Stimulated activated CD4-positive, alpha-beta T cell treated with anti-CD3 and anti-CD28 coated beads, Interleukin-4, amount 100 ng/mL, for 48 hours (primary cell): ENCODE results near the gene IL17A.

ENCODE experiments used
- DNase-seq, 2 donors: peaks; one replicate each; pipeline ENCODE4 v3.0.0-alpha.2; 2020; ENCODE audit warnings: low read depth in 2 of 2

IL17A gene

DNA sequence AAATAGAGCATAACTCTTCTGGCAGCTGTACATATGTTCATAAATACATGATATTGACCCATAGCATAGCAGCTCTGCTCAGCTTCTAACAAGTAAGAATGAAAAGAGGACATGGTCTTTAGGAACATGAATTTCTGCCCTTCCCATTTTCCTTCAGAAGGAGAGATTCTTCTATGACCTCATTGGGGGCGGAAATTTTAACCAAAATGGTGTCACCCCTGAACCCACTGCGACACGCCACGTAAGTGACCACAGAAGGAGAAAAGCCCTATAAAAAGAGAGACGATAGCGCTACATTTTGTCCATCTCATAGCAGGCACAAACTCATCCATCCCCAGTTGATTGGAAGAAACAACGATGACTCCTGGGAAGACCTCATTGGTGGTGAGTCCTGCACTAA is at the start of gene IL17A:
Gene IL17A (plus strand): TSS at position 301 of the 400 bp plus-strand sequence. CDS start 57 bp downstream, at position 358.
- DNase-seq, result no peak

DNA sequence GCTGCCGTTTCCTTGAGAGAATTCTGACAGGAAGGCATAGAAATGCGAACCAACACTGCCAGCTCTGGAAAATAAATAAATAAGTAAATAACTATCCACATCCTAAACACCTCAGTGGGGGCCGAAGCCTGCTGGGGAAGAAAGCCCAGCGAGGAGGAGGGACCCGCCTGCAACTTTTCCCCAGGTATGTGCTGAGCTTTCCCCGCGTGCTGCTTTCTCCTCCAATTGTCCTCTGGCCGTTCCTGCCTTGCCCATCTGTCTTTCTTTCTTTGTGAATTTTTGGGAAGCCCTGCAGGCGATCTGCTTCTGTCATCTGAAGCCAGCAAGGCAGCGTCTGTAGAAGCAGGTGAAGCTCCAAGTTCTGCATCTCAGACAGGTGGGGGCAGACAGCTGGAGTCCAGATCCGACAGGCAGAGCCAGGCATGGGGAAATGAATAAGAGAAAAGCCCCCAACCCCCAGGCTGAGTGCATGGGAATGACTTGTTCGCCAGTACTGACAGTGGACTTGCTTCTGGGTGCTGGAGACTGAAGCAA is 49.2 kb upstream of the IL17A start:
- DNase-seq, result no peak

DNA sequence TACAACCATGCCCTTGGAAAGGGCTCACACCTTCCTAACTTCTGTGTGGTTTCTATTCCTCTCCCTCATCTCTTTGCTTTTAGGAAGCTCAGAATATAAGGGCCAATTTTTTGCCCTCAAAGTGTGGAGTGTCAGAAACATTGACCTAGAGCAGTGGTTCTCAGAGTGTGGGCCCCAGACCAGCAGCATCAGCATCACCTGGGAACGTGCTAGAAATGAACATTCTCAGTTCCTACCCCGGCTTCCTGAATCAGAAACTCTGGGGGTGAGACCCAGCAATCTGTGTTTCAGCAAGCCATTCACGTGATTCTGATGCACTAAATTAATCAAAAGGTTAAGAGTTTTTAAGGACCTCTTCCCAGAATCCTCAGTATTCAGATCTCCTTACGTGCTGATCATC is 47.9 kb upstream of the IL17A start:
- no peak for DNase-seq

DNA sequence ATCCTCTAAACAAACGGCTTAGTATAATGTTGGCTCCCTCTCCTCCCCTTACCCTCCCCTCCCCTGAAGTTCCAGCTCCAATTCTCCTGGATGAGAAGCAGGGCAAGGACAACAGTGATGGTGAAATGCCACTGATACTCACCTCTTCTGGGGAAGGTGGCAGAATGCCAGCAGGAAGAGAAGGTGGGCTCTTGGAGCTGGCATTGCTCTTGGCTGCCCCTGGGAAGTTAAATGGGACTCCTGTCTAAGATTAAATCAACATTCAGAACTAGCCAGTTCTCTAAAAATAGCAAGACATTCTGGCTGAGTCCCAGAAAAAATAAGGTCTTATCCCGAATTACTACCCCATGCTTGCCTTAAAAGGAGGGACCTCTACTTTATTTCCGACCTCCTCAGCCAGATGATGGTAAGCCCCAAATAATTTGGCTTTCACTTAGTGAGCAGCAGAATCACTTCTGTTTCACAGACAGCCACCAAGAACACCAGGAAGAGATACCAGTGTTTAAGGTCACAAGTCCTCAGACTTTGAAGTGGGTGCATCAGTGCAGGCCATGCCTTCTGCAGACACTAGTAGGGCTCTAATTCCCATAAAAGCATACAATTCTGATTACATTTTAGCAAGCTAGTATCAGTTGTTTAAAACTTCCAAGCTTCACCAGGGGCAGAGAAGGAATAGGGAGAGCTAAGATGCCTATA is 46.0 kb upstream of the IL17A start:
- DNase-seq, result no peak

DNA sequence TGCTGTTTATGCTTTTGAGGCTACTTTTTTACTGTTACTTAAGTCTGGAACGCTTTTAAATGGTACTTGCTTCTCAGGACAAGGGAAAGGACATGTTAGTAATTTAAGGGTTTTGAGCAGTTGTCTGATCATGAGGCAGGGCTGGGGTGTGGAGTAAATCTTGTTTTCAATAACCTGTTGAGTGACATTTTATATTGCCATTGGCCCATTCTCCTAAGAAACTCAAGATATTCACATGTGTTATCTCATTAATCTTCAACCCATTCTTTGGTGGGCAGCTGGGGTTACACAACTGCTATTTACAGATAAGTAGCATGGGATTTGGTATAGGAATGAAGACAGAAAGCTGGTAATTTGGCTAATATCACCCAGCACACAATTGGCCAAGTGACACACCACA is 44.6 kb upstream of the IL17A start:
- no peak for DNase-seq

DNA sequence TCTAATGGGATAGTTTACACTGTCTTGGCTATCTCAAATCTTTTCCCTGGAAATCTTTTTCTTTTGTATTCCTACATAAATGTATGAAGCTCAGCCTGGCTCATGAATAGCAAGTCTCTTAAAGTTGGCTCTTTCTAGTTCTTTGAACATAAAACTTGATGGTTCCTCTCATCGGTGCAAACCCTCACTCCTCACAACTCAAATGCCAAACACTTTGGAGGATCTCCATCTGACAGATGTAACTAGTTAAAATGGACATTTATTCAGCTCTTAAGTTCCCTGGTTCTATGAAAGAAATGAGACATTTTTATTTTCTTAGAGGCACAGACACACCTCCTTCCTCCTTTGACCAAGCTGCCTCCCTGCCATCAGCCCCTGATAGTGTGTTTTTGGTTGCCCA is 43.6 kb upstream of the IL17A start:
- DNase-seq, result no peak

DNA sequence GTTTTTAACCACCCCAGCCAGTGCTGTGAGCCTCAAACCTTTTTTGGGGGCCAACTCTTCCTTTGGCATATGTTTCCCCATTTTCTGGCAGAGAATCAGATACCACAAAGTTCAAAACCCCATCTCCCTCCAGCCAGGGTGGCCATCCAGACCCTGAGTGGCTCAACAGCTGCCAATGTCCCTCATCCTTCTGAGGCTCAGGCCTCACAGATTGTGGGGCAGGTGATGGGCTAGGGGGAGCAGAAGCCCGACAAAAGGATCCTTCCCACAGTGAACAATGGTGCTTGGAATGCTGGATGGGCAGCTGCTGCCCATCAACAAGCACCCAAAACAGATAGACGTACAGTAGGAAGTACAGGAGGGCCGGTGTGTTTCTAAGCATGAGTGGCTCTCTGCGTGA is 42.6 kb upstream of the IL17A start:
- DNase-seq, result no peak

DNA sequence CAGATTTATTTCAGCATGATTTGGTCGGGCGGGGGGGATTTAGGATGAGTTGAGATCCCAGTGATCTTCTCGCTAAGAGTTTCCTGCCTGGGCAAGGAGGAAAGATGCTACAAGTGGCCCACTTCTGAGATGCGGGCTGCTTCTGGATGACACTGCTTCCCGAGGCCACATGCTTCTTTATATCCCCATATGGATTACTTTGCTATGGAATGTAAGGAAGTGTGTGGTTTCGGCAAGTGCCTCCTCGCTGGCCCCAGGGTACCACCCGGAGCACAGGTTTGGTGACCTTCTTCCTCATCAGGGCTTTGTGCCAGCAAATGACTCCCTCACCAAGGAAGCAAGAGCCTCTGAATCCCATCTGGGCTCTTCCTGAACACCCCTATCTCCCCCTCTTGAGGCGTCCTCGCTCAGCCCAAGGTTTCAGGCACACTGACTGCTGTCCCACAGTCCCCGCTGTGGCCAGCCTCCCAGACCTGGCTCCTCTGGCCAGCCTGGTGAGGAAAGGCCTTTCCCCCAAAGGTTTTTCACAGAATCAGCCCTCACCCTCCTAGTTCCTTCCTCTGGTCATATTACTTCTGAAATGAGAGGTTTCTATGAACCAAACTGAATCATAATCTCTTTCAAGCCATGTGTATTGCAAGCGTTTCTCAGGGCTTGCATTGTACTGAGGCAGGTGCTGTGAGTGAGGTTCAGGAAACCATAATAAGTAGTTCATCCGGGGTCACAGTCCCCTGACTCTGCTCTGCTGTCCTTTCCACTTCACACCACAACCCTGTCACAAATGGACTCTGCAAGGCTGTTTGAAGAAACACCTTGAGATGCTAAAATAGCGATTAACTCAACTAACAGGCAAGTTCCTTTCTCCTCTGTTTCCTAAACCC is 41.7 kb upstream of the IL17A start:
- DNase-seq, result no peak

DNA sequence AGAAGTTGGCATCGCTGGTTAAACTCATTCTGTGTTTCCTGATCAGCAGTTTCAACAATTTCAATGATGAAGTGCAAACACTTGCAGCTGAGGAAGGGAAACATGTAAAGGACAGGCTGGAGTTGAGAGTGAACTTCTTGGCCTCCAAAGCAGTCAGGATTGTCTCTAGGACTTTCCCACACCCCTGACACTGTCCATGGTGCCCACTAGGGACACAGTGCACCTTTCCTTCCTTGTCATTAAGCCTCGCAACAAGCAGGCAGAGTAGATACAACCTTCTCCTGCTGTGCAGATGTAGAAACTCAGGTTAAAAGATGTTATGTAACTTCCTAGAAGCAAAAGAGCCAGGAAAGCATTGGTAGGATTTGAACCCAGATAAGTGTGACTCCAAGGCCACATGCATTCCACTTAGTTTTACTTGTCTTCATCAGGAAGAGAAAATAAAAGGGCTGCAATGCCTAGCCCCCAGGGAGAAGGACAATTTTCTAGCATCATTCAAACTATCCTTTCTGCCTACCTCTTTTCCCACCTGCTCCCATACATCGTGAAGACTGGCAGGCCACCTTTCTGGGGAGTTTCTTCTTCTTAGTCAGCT is 39.2 kb upstream of the IL17A start:
- no peak for DNase-seq

DNA sequence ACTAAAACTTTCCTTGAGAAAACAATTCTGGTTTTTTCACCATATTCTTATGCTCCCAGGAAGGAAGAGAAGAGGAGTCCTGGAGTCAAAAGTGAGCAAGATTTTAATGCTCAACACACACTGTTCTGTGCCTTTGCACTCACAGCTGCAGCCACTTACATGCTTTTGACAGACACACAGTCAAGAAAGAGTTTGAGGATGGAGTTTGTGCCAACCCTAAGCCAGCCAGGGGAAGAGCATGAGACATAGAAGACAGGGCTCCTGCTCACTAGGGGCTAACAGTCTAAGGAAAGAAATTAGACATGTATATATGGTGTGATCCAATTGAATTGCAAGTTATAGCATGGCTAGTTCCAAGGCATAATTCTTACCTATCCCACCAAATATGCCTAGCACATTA is 37.1 kb upstream of the IL17A start:
- DNase-seq, result no peak

DNA sequence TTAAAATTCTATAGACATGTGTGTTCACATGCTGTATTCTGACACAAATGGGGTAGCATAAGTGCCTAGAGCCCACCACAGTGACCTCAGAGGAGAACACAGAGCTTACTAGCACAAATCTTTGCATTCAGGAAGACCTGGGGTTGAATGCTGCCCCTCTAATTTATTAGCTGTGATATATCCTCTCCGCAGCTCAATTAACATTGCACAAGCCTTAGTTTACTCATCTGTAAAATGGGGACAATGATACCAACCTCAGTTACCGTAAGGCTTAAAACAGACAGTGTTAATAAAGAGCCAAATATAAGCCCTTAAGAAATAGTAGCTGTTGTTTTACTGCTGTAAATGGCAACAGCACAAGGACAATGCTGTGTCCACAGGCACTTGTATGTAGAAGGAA is 36.2 kb upstream of the IL17A start:
- DNase-seq, result no peak

DNA sequence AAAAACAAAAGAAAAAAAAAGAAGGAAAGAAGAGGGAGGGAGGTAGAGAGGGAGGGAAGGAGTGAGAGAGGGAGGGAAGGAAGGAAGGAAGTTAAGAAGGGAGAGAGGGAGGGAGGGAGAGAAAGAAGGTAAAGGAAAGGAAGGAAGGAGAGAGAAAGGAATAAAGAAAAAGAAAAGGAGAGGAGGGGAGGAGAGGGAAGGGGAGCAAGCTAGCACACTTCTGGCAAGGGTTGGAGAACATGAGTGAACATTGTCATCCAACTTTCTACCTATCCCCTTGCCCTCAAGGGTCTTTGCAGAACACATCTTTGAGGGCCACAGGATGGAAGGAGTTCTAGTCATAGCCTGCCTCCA is 34.1 kb upstream of the IL17A start:
- DNase-seq, result no peak

DNA sequence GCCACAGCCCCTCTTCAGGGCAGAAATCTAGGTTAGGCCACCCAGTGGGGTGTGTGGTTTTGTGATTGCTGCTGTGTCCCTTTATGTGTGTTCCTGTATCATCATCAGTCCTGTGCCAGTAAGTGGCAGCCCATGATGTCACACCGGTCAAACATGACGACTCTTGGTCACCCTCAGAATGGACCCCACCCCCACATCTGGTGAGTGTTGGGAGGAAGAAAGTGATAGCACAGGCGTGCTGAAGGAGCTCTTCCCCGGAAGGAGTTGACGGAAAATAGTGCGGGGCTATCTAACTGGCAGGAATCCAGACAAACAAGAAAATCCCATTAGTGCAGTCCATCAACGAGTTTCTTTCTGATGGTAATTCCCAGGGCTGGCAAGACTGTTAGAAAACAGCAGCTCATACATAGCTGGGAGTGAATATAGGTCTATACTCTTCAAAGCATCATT is 33.4 kb upstream of the IL17A start:
- DNase-seq, result no peak

DNA sequence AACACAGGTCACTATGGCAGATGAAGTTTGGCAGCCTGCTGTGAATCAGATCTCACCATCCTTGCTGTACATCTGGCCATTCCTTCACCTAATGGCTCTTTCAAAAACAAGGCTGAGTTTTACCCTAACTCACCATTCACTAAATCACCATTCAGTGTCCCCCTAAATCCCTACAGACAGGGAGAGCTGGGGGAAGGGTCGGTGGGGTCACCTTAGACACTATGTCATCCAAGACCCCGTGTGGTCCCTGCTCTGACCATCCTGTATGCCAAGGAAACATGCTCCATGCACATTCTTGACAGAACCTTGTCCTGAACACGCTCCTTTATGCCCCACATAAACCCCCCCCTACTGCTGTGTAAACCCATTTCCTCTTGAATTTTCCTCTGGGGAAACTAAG is 31.8 kb upstream of the IL17A start:
- DNase-seq, result no peak

DNA sequence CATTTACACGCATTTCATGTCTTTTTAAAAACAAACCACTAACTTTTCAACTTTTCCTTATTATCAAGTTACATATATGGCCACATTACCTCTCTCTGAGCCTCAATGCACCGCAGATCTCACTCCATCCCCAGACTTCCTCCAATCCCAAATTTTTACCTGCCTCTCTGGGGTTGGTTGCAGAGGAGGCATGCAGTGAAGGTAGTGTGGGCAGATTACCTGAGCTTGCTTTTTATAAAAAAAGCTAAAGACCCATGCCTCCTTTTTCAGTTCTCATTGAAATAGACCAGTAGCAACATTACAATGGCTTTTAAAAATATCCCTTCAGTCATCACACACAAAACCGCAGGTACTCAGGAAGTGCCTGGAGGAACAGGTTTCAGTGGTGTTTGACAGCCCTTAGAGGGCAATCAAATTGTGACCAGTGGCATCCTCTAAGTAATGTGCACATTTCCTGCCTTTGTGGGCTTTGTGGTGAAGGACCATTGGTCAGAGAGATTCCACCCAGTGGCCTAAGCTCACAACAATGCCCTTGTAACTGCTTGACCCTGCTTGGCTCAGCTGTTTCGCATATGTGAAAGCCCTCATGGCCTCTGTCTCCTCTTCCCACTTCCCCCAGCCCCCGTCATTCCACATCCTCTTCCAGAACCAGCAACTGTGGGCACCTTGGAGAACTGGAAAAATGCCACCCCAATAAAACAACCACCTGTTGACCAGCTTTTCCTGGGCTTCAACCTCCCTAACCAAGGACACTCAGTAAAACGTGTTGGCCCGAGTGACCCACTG is 30.2 kb upstream of the IL17A start:
- DNase-seq, result no peak

DNA sequence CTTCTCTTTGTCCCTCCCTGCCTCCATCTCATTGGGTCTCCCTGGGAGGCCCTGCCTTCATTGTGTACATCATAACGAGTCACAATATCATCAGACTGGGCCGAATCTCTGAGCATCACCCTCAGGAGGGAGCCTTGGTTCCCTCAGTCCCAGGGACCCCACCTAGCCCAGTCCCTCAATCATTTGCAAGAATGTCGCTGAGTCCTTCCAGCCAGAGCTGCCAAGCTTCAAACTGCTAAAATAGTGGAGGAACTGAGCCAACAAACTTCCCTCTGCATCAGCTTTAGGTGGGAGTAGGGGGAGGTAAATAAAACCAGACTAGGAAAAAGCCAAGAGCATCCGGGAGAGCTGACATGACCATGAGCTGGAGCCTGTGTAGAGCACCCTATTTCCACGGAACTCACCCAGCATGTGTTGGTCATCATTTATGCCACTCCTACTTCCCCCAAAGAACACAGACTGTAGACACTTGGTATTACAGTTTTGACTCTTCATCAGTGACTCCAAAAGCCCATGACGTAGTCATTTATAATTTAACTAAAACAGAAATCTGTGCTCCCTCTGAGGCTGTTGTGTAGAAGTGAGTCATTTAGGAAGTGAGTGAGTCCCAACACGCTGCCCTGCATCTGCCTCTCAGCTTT is 28.8 kb upstream of the IL17A start:
- peak; percentile 40 to 42 for DNase-seq

DNA sequence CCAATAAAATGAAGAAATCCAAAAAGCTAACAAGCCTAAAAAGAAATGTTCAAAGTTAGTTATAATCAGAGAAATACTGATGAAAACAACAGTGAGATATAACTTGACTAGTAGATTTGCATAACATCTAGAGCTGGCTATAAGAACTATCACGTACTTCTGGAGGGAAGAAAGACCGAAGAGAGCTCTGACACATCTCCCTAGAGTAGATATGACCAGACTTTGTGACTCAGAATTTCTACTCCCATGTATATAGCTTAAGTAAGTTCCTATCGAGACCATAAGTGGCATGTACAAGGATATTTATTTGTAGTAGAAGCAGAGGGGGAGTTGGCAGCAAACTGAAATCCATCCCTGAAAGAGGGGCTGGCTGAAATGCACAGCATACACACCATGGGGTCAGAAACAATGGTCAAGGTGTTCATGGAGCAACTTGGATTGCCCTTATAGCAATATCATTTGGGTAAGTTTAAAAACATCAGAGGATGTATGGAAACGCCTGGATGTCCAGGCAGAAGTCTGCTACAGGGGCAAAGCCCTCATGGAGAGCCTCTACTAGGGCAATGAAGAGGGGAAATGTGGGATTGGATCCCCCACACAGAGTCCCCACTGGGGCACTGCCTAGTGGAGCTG is 25.6 kb upstream of the IL17A start:
- DNase-seq, result no peak

DNA sequence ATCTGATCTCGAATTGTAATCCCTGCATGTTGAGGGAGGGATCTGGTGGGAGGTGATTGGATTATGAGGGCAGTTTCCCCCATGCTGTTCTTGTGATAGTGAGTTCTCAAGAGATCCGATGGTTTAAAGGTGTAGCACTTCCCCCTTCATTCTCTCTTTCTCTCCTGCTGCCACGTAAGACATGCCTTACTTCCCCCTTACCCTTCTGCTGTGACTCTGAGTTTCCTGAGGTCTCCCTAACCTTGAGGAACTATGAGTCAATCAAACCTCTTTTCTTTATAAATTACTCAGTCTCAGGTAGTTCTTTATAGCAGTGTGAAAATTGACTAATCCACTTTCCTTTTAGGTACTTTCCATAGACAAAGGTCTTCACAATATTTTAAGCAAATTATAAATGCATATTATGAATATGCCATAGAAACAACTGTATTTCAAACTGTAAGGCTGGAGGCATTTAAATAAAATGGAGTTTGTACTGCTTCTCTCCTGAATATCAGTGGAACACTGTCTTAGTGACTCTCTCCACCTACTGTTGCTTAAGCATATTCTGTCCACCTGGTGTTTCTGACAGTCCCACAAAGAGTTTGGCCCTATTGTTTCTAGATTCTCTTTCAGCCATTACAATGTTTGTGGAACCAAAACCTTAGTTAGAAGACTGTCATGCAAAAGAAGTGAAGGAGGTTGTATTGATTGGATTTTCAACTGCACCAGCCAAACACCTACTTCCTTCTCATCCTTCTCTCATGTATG is 24.3 kb upstream of the IL17A start:
- DNase-seq, result no peak

DNA sequence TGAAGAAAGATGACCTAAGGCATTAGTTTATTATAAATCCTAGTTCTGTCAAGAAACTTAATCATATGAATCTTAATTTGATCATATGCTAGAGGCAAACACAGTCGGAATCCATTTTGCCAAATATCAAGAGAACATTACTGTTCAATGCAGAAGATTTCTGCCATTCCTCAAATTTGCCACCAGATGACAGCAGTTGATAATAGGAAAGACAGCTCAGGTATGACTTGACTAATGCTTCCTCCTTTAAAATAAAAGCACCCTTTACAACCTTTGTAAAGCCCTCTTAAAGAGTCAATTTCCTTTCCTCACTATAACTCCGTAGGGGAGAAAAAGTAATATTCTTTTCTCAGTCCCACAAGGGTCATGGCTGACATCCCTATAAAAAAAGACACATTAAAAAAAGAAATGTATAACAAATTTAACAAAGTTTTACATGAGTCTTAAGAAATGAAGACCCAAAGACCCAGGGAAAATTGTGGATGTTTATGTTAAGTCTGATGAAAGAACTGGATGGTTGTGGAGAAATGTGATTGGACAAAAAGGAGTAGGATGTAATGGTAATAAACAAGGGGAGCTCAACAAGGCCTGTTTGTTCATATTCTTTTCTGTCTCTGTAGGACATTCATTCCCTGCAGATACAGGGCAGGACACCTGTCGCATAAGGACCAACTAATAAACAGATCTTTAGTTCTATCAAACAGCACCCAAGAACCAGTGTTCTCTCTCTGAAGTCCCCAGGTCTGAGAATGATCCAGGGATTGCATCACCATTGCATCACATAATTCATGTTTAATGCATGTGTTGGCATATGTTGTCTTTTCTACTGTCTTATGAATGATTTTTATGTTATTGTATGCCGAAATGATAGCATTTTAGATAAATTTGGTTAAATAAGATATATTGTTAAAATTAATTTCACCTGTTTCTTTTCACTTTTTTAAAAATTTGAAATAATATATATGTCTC is 23.0 kb upstream of the IL17A start:
- DNase-seq, result no peak
